Activated T-cell treated with anti-CD3 and anti-CD28 coated beads, Interleukin-2, amount 50 U/mL, for 1 hour (primary cell): ENCODE data around the gene PLD3.
"Not testable (repeated sequence)": the region's sequence is repeated elsewhere in the genome, so short reads cannot be mapped to it uniquely, and the experiment has no call there.

Source experiments
- DNase-seq: peaks from one replicate; pipeline ENCODE4 v3.0.0-alpha.2; 2020

Gene PLD3

DNA sequence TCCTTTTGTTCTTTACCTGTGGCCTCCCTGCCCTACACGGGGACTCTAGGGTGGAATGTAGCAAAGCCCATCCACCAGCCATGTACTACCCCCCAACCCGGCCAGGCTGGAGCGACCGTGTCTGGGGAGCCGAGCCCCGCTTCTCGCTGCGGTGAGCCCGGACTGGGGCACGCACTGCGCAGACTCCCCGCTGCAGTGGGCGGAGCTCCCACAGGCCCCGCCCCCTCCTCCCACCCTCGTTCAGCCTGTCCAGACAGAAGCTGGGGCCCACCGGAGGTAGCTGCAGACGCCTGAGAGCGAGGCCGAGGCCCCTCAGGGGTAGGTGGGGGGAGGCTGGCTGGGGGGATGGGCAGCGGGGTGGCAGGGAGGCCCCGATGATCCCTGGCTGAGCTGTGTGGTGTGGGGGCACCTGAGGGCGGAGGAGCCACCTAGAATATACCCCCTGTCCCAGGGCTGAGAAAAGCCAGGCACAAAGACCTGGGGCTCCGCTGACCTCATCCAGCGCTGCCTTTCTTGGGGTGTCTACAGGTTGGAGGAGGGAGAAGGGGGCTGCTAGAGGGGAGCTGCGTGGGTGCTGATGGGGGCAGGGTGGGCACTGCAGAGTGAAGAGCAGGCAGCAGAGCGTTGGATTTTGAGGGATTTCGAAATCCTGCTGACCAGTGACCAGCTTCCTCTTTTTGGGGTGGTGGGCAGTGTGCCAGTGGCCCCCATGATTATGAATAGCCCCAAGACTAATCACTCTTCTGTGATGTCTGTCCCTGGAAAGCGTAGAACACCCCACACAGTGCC lies 17.3 kb downstream of the PLD3 start:
- DNase-seq: peak; percentile 49

GRCh38 chr19:40366697-40367561 lies 18.4 kb downstream of the PLD3 start:
- no peak for DNase-seq

GRCh38 chr19:40367577-40368434 lies 19.3 kb downstream of the PLD3 start:
- DNase-seq: no peak

DNA sequence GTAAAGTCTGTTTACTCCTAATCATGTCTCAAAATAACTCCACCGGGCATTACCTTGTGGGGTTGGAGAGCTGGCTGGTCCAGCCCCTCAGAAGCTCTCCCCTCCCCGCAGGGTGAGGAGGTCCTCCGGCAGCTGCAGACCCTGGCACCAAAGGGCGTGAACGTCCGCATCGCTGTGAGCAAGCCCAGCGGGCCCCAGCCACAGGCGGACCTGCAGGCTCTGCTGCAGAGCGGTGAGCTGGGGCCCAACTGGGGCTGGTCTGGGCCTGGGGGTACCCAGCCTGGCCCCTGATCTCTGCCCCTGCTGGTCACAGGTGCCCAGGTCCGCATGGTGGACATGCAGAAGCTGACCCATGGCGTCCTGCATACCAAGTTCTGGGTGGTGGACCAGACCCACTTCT lies 21.3 kb downstream of the PLD3 start:
- no peak for DNase-seq

- not testable (repeated sequence) for DNase-seq
Measured at GRCh38 chr19:40370253-40370652, 21.8 kb downstream of the PLD3 start.

DNA sequence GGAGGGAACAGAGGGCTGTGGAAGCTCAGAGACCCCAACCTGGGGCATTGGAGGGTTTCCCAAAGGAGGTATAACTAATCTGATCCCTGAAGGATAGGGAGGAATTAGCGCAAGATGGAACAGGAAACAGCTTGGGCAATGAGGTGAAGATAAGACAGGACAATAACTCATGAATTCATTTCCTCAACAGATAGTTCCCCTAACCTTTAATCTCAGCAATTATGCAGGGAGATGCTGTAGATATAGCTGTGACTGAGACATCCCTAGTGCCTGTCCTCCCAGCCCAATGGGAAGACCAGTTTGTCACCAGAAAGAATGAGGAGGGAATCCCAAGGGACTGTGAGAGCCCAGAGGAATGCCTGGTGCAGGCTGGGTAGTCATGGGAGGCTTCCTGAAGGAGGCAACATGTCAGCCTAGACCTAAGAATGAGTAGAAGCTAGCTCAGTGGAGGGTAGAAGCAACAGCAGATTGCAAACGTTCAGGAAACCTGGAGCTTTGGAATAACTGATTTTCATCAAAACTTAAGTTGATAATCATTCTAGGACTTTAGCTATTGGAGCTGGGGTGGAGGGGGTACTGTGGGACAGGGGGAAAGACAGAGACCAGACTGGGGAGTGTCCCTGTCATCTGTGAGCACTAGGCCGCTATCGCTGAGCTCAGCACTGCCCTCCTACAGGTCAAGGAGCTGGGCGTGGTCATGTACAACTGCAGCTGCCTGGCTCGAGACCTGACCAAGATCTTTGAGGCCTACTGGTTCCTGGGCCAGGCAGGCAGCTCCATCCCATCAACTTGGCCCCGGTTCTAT lies 22.7 kb downstream of the PLD3 start:
- DNase-seq: no peak

- no peak for DNase-seq
Measured at GRCh38 chr19:40371802-40372122, 23.3 kb downstream of the PLD3 start.

DNA sequence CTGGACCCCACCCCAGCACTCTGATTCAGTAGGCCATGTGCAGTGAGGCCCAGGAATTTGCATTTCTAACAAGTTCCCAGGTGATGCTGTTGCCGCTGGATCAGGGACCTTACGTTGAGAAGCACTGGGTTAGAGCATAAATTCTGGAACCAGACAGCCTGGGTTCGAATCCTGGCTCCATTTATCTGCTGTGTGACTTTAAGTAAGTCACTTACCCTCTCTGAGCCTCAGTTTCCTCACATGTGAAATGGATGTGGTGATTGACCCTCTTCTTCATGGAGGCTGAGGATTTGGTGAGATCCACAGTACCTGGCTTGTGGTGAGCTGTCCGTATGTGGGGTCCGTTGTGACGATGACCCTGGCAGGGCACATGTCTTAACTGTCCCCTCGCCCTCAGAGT lies 25.6 kb downstream of the PLD3 start:
- DNase-seq: no peak

DNA sequence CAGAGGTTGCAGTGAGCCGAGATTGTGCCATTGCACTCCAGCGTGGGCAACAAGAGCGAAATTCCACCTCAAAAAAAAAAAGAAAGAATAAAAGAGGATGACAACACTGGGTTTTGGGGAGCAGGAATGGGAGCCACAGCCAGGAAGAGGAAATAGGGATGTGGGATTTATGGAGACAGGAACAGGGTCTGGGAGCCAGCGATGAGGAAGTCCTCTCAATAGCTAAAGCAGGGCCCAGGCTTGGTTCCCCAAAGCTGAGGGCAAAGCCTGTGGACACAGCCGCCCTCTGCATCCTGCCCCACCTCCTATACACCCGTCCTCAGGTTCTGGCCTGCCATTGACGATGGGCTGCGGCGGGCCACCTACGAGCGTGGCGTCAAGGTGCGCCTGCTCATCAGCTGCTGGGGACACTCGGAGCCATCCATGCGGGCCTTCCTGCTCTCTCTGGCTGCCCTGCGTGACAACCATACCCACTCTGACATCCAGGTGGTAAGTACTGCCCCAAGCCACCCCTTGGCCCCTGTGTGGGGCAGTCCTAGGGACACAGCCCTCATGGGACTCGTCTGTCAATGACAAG lies 27.9 kb downstream of the PLD3 start:
- DNase-seq: no peak

- no peak for DNase-seq
Measured at GRCh38 chr19:40377876-40378385, 29.4 kb downstream of the PLD3 start.

DNA sequence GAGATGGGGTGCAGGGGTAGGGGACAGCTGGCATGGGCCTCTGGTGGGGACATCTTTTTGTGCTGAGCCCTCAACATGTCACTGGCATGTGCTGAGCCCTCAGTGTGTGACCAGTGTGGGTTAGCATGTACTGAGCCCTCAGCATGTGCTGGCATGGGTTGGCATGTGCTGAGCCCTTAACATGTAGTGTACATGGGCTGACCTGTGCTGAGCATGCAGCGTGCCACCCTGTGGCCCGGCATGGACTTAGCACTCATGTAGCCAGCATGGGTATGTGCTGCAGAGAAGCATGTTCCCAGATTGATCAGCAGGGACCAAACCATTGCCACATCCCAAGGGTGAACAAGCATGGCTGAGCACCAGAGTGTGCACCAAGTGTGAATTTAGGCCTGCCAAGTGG lies 30.0 kb downstream of the PLD3 start:
- DNase-seq: no peak

- no peak for DNase-seq
Measured at GRCh38 chr19:40379446-40380198, 31.1 kb downstream of the PLD3 start.

DNA sequence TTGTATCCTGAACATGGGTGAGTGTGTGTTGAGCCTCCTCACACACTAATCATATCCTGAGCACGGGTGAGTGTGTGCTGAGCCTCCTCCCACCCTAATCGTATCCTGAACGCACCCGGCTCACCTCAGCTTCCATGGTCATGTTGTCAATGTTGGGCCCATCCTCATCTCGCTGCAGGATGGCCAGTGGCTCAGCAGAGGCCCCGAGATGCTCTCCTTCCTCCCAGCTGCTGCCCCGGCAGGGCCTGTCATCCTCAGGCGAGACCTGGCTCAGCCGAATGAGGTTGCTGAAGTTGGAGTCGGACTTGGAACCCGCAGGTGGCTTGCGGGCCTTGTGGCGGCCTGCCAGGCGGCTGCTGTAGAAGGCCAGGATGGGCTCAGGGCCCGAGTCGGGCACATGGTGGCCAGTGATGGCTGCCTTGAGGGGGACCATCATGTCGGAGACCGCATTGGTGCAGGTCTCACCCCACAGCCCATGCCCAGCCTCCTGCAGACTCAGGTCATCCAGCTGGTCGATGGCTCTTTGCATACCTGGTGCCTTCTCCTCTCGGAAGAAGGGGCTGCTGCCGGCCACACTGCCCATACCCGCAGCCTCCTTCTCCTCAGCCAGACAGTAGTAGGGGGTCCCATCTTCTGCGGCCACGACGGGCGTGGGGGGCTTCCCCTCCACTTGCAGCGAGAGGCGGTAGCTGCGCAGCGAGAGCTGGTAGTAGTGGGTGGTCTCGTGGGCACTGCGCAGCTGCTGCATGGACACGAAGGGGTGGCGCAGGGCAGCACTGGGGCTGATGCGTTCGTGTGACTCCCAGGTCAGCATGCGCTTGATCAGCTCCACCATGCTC lies 31.9 kb downstream of the PLD3 start:
- DNase-seq: no peak

GRCh38 chr19:40381321-40381720 lies 32.8 kb downstream of the PLD3 start:
- DNase-seq: no peak

GRCh38 chr19:40383668-40384248 lies 35.3 kb downstream of the PLD3 start:
- DNase-seq: no peak

- no peak for DNase-seq
Measured at GRCh38 chr19:40387155-40387554, 38.7 kb downstream of the PLD3 start.

DNA sequence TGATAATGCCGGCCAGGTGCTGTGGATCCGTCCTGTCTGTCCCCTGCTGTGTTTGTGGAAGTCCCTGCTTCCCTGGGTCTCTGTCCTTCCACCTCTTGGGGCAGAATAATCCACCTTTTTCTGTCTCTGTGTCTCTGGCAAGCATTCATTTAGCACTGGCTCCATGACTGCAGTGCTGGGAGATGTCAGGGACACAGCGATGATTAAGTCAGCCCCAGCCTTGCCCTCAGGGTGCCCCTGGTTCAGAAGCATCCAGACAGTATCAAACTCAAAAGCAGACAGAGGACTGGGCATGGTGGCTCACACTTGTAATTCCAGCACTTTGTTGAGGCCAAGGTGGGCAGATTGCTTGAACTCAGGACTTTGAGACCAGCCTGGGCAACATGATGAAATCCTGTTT lies 40.0 kb downstream of the PLD3 start:
- DNase-seq: no peak

- no peak for DNase-seq
Measured at GRCh38 chr19:40389404-40390083, 41.0 kb downstream of the PLD3 start.

DNA sequence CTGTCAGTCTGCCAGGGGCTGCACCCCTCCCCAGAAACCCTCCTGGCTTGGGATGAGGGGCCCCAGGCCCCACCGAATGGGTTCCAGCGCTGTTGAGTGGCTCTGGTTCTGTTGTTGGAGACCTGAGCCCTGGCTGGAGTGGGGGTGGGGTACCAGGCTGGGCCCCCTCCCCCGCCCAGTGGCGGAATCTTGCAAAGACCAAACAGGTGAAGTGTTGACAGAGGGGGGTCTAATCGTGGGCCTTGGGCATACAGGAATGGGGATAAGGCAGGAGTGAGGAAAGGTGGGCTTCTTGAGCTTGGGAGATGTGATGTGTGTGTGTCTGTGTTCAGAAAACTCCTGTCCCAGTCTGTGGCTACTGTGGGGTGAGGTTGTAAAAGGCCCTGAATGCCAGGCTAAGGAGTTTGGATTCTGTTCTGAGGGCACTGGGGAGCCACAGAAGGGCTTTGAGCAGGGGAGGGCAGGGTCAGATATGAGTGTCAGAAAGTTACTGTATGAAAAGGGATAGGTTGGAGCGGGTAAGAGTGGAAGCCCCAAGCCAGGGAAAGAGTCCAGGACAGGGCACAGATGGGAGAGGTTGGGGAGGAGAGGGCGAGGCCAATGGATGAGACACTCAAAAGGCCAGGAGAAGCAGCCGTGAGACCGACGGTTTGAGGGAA lies 41.7 kb downstream of the PLD3 start, which contains the start of gene HIPK4:
Gene HIPK4 (minus strand): TSS at position 98 of the 659 bp plus-strand sequence. CDS start 279 bp downstream, outside the sequence.
- no peak for DNase-seq
